Right cardiac atrium (tissue), 5 donors: Measurements from ENCODE around the gene GALNT16. TPM values are rescaled to one million over a fixed set of nuclear protein-coding genes. Genes with fewer than 3 reads are reported as not detected.
"Not testable (repeated sequence)": the region's sequence is repeated elsewhere in the genome, so short reads cannot be mapped to it uniquely, and the experiment has no call there.

Experiments used
- ATAC-seq, 2 donors: fragments of 200-7000 bp; cut with Tn5 transposase; one replicate each; pipeline versions ENCODE4 v1.8.0 to v1.9.1; 2020; ENCODE audit warnings: moderate library complexity in 2 of 2, mild to moderate bottlenecking in 1 of 2
- DNase-seq, 3 donors: peaks; one replicate each; pipeline ENCODE4 v3.0.0-alpha.2; 2020
- H3K27ac ChIP-seq: one replicate; pipeline ENCODE4 v1.5.1; 2013; ENCODE audit warnings: mild to moderate bottlenecking, low read length, control low read depth, moderate library complexity
- H3K27me3 ChIP-seq: one replicate; pipeline ENCODE4 v1.6.1; 2013; ENCODE audit not compliant: control insufficient read depth, insufficient read depth
- H3K4me1 ChIP-seq: one replicate; pipeline ENCODE4 v1.6.1; 2013; ENCODE audit warnings: low read length; ENCODE audit not compliant: control insufficient read depth, insufficient read depth
- H3K4me3 ChIP-seq: one replicate; pipeline ENCODE4 v1.5.1; 2013; ENCODE audit warnings: low read length, control low read depth
- H3K9me3 ChIP-seq: one replicate; pipeline ENCODE4 v1.6.1; 2013; ENCODE audit warnings: low read length; ENCODE audit not compliant: control insufficient read depth
- WGBS: extraction: QIAGEN DNeasy Blood & Tissue Kit; methylation state at CpG from one replicate; pipeline ENCODE4 v1.1.7; 2013; 5-methylcytosine and 5-hydroxymethylcytosine counted together
- intact Hi-C, 4 donors: fragments of 100-400 bp; cut with DNase I; formaldehyde crosslinking; loops; one replicate each; pipeline versions ENCODE4 v1.11.0 to v1.14.0; 2022 to 2023
- polyA plus RNA-seq: library from polyadenylated mRNA; stranded (reverse); fragments of 200-250 nt; gene quantifications from one replicate; pipeline ENCODE4 v1.2.3, GENCODE V29; 2013
- total RNA-seq, 4 donors: library from RNA; stranded (reverse); fragmentation: NEBNext Ultra II Directional; extraction: Animal tissue kit (Norgen Biotek cat#: 25700); gene quantifications; one replicate each; pipeline ENCODE4 v1.2.1, GENCODE V29; 2021
- donor health status: healthy with polysubstance abuse.
- donor health status: DM: no; HTN: yes; CAD: no.
- donor health status: DM: no; HTN: no; CAD: no.
- donor health status: DM: no; HTN: yes; CAD: no; lungs with severe emphysema.
- donor health status: DM: yes; HTN: yes; CAD: no.

GALNT16 gene
- total and polyA plus RNA-seq, 5 donors = 24.3 to 50.9 (median 33.5) TPM

GRCh38 chr14:69285661-69286255, 25.8 kb downstream of the GALNT16 start:
- peaks cover 10% of the 10 kb centered on the region for H3K4me1 ChIP-seq
- intact Hi-C loops = no loop called here
- H3K9me3 ChIP-seq = no peaks in the 10 kb centered on the region
- no peak overlapping the region for H3K27ac ChIP-seq
- no peak for ATAC-seq
- H3K27me3 ChIP-seq = no peaks in the 10 kb centered on the region
- WGBS = 91% methylated on average over 7 of the region's 7 CpGs
- no peak for DNase-seq
- H3K4me3 ChIP-seq = no peak overlapping the region

- H3K4me3 ChIP-seq = no peak overlapping the region
- no peaks in the 10 kb centered on the region for H3K27me3 ChIP-seq
- intact Hi-C loops = no loop called here
- H3K9me3 ChIP-seq = no peaks in the 10 kb centered on the region
- DNase-seq (no peak), ATAC-seq (no peak)
- H3K4me1 ChIP-seq = peaks cover 16% of the 10 kb centered on the region
- 61% methylated on average over 9 of the region's 9 CpGs for WGBS
- H3K27ac ChIP-seq = peak overlapping the region; percentile 22
Observed at GRCh38 chr14:69287098-69288010, 27.4 kb downstream of the GALNT16 start.

- Histone ChIP-seq H3K27me3 (no peaks in the 10 kb centered on the region), H3K9me3 (no peaks in the 10 kb centered on the region), H3K4me3 (no peak overlapping the region), H3K4me1 (peaks cover 16% of the 10 kb centered on the region), H3K27ac (no peak overlapping the region)
- DNase-seq = peak; percentile 53 to 77 (median 73)
- 62% methylated on average over 8 of the region's 8 CpGs for WGBS
- ATAC-seq = peak; percentile 72 to 73
- intact Hi-C loops = no loop called here
Observed at GRCh38 chr14:69288011-69288771, 28.2 kb downstream of the GALNT16 start.

DNA sequence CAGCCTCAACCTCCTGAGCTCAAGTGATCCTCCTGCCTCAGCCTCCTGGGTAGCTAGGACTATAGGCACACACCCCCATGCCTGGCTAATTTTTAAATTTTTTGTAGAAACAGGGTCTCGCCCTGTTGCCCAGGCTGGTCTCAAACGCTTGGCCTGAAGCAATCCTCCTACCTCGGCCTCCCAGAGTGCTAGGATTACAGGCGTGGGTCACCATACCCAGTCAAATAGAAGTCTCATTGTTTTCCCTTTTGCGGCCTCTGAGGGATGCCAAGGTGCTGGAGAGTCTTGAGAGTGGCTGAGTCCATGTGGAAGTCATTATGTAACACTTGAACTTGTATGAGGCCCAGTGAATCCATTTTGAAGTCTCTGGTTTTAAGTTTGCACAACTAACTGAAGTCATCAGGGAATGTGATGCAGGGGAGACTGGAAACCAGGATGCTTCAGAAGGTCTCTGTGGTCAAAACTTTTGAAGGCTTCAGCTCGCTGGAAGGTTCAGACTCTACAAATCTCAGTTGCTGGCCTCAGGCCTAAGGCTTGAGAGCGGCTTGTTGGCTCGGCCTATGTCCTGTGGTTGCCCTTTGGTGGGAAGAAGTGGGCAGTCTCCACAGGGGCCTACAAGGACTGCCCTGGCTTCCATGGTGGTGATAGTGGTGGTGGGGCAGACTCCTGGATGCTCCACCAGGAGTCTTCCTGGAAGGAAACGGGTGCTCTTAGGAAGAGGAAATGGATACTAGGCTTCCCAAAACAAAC, 29.2 kb downstream of the GALNT16 start:
- H3K4me1 ChIP-seq = peaks cover 14% of the 10 kb centered on the region
- ATAC-seq (no peak), DNase-seq (no peak)
- no peak overlapping the region for H3K27ac ChIP-seq
- H3K27me3 ChIP-seq = no peaks in the 10 kb centered on the region
- intact Hi-C loops = no loop called here
- 94% methylated on average over 9 of the region's 9 CpGs for WGBS
- no peaks in the 10 kb centered on the region for H3K9me3 ChIP-seq
- no peak overlapping the region for H3K4me3 ChIP-seq

- Histone ChIP-seq H3K27ac (no peak overlapping the region), H3K27me3 (no peaks in the 10 kb centered on the region), H3K4me1 (peaks cover 13% of the 10 kb centered on the region), H3K9me3 (no peaks in the 10 kb centered on the region), H3K4me3 (no peak overlapping the region)
- DNase-seq (no peak), ATAC-seq (no peak)
- WGBS = 73% methylated on average over 13 of the region's 13 CpGs
- intact Hi-C loops = no loop called here
Observed at GRCh38 chr14:69289811-69290520, 30.0 kb downstream of the GALNT16 start.

DNA sequence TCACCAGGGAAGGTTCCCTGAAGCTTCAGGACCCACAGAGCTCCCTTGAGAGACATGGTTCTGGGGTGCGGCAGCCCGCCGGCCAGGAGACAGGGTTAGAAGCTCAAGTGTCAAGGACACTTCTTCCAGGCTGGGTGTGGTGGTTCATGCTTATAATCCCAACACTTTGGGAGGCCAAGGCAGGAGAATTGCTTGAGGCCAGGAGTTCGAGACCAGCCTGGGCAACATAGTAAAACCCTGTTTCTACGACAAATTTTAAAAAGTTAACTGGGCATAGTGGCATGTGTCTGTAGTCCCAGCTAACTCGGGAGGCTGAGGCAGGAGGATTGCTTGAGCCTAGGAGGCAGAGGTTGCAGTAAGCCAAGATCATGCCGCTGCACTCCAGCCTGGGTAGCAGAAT, 30.9 kb downstream of the GALNT16 start:
- intact Hi-C loops, H3K9me3 ChIP-seq, H3K27ac ChIP-seq, ATAC-seq, DNase-seq, H3K4me3 ChIP-seq, H3K27me3 ChIP-seq: not testable (repeated sequence)
- H3K4me1 ChIP-seq = peaks cover 13% of the 10 kb centered on the region
- WGBS = 96% methylated on average over 7 of the region's 7 CpGs

GRCh38 chr14:69291396-69291795, 31.4 kb downstream of the GALNT16 start:
- H3K27me3 ChIP-seq = no peaks in the 10 kb centered on the region
- no peak for DNase-seq
- H3K27ac ChIP-seq = no peak overlapping the region
- no peaks in the 10 kb centered on the region for H3K9me3 ChIP-seq
- no peak overlapping the region for H3K4me3 ChIP-seq
- WGBS = 57% methylated on average over 5 of the region's 5 CpGs
- ATAC-seq = peak in 1 of 2 donors; percentile 31
- peaks cover 13% of the 10 kb centered on the region for H3K4me1 ChIP-seq
- intact Hi-C loops = no loop called here

DNA sequence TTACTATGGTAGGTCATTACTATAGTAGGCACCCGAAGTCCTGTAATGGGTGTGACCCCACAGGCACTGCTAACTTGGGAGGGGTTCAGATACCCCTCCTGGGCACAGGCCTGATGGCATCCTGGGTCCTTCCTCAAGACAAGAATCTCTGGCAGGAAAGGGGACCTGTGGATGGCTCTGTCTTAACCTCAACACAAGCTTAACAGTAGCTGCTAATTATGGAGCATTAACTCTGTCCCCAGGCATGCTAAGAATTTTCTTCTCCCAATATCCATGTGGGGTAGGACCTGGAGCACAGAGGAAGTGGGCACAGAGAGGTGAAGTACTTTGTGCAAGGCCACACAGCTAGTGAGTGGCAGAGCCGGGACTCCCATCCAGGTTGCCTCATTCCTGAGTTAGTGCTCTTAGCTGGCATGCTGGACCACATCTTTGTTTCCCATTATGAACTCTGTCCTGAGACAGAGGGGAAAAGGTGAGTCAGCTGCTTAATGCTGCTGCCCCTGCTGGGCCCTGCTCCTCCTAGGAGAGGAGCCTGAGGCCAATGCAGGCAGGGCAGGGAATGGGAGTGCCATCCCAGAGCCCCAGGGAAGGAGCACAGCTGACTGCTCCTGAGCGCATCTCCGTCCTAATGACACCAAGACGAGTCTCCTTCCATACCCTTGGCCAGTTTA, 32.1 kb downstream of the GALNT16 start:
- DNase-seq (no peak), ATAC-seq (peak in 1 of 2 donors; percentile 12)
- Histone ChIP-seq H3K27me3 (no peaks in the 10 kb centered on the region), H3K27ac (no peak overlapping the region), H3K4me3 (no peak overlapping the region), H3K9me3 (no peaks in the 10 kb centered on the region), H3K4me1 (peaks cover 10% of the 10 kb centered on the region)
- intact Hi-C loops = no loop called here
- WGBS = 85% methylated on average over 5 of the region's 5 CpGs

GRCh38 chr14:69298131-69299071, 38.4 kb downstream of the GALNT16 start:
- ATAC-seq (peak; percentile 63 to 86), DNase-seq (peak in 2 of 3 donors; percentile 47 to 48)
- H3K27ac ChIP-seq = peak overlapping the region; percentile 39
- H3K4me3 ChIP-seq = no peak overlapping the region
- H3K4me1 ChIP-seq = peaks cover 3% of the 10 kb centered on the region
- H3K9me3 ChIP-seq = no peaks in the 10 kb centered on the region
- H3K27me3 ChIP-seq = no peaks in the 10 kb centered on the region
- WGBS = 54% methylated on average over 10 of the region's 10 CpGs
- intact Hi-C loops = no loop called here
